HG02610 (cell line): ENCODE data around the gene FAM171A2.
"Not testable (repeated sequence)": the region's sequence is repeated elsewhere in the genome, so short reads cannot be mapped to it uniquely, and the experiment has no call there.

Source experiments
- ATAC-seq: cut with Tn5 transposase; IDR thresholded peaks from one replicate; pipeline ENCODE4 v1.9.1; 2021; ENCODE audit warnings: mild to moderate bottlenecking, moderate library complexity; ENCODE audit not compliant: unreplicated experiment

Gene FAM171A2

DNA sequence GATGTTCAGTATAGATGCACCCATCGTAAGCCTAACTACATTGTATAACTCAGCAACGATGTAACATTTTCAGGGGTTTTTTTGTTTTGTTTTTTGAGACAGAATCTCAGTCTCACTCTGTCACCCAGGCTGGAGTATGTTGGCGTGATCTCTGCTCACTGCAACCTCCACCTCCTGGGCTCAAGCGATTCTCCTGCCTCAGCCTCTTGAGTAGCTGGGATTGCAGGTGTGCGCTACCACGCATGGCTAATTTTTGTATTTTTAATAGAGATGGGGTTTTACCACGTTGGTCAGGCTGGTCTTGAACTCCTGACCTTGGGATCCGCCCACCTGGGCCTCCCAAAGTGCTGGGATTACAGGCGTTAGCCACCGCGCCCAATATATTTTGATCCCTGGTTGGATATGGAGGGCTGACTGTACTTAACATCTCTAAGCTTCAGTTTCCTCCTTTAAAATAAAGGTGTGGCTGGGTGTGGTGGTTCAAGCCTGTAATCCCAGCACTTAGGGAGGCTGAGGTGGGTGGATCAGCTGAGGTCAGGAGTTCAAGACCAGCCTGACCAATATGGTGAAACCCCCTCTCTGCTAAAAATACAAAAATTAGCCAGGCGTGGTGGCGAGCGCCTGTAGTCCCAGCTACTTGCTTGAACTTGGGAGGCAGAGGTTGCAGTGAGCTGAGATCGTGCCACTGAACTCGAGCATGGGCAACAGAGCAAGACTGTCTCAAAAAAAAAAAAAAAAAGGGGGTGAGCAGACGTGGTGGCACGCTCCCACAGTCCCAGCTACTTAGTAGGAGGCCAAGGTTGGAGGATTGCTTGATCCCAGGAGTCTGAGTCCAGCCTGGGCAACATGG lies 16.2 kb downstream of the FAM171A2 start:
- ATAC-seq, result not testable (repeated sequence)

DNA sequence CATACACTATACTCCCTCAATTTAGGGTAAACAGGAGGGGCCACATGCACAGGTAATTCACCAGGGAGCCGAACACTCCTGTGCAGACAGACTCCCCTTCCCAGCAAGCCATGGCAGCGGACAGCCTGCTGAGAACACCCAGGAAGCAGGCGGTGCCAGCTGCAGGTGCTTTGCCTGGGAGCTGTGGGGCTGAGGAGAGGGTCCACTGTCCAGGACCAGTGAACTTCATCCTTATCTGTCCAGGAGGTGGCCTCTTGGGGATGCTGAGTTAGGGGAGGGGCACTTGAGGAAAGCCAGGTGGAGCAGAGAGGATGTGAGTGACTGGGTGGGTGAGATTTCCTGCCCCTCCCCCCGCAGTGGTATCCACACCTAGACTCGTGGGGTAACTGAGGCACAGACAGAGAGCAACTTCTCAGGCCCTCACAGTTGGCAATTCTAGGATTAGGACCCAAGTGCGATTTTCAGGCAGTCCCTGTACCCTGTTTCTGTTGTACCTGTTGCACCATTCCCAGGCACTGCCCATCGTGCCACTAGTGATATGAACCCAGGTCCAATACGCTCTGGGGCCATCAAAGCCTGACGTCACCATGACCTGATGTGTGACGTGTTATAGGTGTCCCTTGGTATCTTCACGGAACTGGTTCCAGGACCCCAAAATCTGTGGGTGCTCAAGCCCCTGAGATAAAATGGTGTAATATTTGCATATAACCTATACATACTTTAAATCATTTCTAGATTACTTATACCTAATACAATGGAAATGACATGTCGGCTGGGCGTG lies 17.4 kb downstream of the FAM171A2 start:
- no peak for ATAC-seq

DNA sequence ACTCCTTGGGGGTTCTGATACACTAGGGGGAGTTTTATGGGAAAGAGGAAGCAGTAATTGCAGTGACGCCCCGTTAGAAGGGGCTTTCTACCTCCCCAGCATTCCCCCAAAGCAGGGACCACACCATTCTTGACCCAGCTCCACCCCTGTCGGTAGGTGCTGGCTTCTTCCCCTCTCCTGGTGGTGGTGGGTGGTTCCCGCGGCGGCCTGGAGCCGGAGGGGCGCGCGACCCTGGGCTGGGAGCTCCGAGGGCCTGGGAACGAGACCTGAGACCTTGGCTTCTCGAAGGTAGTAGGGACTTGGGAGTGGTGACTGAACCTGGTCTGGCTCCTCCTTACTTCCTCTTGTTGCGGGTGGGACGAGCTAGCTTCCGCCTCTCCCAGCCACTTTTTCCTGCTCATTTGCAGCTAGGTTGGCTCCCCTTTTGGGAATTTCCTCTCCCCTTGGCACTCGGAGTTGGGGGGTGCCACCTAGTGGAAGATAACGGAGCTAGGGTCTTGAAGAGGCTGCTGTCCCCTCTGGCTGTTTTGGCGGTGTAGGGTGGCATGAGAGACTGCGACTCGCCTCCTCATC lies 18.1 kb downstream of the FAM171A2 start:
- ATAC-seq, result no peak

DNA sequence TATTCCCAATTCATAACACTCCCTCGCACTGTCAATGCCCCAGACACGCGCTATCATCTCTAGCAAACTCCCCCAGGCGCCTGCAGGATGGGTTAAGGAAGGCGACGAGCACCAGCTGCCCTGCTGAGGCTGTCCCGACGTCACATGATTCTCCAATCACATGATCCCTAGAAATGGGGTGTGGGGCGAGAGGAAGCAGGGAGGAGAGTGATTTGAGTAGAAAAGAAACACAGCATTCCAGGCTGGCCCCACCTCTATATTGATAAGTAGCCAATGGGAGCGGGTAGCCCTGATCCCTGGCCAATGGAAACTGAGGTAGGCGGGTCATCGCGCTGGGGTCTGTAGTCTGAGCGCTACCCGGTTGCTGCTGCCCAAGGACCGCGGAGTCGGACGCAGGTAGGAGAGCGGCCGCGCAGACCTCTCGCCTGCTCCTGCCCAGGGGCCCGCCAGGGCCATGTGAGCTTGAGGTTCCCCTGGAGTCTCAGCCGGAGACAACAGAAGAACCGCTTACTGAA lies 18.7 kb downstream of the FAM171A2 start, which contains the start of gene GRN:
GRN (plus strand) TSS at position 364 of the 515 bp plus-strand sequence. CDS start 3,863 bp downstream, outside the sequence.
- ATAC-seq, result peak; percentile 53

DNA sequence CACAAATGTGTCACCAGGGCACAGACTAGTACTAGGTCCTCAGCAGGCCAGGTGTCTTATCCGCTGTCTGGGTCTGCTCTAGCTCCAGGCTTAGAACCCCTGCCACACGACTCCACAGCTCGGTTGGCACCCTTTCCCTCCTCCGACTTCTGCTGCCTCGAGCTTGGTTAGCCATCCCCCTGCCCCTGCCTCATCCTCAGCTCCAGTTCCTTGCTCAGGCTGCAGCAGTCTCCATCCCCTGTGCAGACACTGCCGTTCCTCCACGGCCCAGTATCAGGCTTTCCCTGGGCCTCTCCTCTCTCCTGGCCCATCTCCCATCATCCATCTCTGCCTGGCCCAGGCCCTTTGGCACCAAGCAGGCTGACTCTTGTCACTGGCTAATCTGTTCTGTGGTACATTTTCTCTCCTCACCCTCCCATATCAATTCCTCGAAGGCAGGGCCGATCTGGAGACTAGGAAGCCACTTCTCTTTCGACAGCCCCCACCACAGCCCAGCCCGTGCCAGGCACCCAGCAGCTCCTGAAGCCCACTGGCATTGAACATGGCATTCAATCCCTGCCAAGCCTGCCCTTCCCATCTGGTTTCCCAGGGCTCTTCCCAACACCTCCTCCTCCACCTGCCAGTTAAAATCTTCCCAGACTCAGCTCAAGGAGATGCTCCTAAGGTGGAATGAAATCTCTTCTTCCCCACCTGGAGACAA lies 20.0 kb downstream of the FAM171A2 start:
- no peak for ATAC-seq

DNA sequence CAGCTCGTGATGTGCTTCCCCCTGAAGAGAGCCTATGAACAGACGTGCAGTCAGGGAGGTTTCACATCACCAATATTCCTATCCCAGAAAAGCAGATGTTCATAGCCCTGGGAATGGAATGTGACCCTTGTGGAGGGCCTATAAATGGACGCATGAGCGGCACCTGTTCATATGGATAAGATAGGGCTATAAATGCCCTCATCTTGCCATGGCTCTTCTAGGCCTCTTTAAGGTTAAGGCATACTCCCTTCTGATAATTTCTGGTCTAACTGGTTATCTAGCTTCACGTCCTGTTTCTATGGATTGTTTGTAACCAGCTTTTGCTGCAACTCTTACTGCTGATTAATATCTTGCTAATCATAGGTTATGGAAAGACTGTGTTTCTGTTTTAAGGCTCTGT lies 23.1 kb downstream of the FAM171A2 start:
- not testable (repeated sequence) for ATAC-seq

DNA sequence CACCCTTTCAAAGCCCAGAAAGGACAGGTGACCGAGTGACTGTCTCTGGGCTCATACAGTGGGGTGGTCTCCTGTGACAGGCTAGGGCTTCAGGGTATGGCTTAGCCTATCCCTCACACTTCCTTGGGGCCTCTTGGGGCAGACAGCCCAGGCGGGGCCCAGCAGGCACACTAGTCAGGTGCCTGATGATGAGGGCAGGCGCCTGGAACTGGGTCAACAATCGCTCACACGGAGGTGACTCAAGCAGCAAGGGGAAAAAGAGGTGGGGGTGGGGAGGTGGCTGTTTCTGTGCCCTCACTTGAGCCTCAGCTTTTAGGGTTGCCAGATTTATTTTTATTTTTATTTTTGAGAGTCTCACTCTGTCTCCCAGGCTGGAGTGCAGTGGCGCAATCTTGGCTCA lies 25.0 kb downstream of the FAM171A2 start:
- ATAC-seq, result no peak

DNA sequence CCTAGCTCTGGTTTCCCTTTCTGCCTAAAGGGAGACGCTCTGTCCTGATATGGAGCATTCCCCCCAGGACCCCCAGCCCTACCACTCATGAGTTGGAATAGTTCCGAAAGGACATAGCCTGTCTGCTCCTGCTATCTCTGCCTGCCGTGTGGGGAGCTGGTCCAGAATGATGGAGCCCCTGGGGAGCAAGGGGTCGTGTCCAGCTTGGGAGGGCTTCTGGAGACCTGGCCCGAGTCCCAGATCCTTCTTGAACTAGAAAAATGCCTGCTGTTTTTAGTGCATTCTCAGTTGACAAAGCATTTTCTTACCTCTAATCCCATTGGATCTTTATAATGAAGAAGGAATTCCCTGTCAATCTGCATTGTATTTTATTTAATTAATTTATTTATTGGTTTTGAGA lies 27.7 kb downstream of the FAM171A2 start:
- ATAC-seq, result no peak

DNA sequence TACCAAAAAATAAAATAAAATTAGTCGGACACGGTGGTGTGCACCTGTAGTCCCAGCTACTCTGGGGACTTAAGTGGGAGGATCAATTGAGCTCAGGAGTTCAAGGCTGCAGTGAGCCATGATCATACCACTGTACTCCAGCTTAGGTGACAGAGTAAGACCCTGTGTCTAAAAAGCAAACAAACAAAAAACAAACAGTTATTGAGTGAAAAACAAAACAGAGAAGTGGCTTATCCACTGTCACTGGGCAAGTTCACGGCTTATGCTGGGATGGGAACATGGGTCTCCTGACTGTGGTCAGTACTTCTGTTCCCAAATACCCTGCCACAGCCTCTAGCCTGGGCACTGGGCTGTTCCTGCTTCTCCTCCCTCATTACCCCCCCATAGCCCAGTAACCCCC lies 28.1 kb downstream of the FAM171A2 start:
- no peak for ATAC-seq

DNA sequence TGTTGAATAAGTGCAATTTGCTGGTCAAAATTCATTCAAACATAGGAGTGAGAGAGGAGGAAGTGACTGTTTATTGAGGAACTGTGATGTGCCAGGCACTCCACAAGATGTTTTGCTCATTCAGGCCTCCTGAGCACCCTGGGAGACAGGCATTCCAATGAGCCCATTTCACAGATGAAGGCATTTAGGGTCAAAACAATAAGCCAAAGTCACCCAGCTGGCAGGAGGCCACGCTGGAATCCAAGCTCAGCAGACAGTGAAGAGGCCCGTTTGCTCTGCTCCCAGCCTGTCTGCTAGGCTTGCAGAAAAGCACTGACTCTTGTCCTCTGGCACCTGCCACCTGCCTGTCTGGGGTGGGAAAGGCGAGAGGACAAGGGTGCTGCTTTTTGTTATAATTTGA lies 28.9 kb downstream of the FAM171A2 start:
- no peak for ATAC-seq

DNA sequence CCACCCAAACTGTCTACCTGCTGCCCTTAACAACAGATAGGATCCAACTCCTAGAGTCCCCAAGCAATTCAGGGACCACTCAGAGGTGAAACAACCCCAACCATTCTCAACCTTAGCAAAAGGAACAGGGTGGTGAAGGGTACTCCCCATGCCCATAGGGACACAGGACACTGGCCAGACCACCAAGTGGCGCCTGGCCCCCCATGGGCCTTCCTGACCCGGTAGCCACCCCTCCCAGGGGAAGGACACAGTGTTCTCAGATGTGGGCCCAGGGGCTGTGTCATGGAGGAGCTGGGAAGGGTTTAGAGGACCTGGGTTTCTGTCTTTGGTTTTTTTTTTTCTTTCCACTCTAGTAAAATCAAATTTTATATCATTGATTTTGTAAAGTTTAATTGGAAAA lies 29.3 kb downstream of the FAM171A2 start:
- no peak for ATAC-seq

DNA sequence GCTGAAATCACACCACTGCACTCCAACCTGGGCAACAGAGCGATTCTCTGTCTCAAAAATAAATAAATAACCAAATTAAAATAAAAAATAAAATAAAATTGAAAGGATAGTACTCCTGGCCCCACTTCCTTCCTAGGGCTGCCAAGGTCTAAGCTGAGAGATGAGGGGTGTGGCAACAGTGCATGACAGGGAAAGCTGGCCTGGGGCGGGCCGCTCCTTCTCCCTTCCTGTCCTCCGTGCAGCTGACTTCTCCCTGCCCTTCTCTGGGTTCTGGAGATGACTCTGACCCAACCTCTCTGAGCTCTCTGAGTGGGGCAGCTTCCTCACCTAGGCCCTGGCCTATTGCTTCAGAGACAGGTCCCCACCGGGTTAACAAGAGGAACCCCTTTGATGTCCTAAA lies 30.3 kb downstream of the FAM171A2 start:
- no peak for ATAC-seq

DNA sequence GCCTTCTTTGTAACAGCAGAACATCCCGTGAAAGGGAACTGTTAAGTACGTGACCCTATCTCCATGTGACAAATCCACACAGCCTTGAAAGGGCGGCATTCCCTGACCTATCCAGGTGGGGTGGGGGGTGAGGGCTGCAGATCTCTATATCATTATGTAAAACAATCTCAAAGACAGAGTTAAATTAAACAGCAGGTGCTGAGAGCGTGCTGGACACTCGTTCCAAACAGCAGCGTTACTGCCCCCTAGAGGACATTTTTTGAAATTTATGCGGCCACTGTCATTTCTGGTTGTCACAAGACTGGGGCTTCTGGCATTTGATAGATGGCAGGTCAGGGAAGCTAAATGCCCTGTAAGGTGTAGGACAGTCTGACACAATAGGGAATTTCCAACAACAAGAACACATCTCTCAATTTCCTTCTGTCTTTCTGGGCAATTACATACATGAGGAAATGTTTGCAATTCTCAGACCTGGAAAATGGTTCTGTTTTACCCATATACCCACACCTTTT lies 32.3 kb downstream of the FAM171A2 start:
- ATAC-seq, result no peak

DNA sequence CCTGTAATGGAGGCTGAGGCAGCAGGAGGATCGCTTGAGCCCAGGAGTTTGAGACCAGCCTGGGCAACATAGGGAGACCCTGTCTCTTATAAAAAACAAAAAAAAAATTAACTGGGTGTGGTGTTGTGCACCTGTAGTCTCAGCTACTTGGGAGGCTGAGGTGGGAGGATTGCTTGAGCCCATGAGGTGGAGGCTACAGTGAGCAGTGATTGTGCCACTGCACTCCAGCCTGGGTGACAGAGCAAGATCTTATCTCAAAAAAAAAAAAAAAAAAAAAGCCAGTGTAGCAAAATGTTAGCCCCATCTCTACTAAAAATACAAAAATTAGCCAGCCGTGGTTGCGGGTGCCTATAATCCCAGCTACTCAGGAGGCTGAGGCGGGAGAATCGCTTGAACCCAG lies 33.4 kb downstream of the FAM171A2 start:
- not testable (repeated sequence) for ATAC-seq

DNA sequence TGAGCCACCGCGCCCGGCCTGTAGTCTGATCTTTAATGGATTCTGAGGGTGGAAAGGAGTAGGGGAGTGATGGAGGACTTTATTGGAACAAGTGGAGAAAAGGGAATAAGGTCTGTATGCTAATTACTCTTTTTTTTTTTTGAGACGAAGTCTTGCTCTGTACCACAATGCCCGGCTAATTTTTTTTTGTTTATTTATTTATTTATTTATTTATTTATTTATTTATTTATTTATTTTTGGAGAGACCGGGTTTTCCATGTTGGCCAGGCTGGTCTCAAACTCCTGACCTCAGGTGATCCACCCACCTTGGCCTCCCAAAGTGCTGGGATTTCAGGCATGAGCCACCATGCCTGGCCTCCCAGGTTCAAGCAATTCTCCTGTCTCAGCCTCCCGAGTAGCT lies 34.1 kb downstream of the FAM171A2 start:
- not testable (repeated sequence) for ATAC-seq

DNA sequence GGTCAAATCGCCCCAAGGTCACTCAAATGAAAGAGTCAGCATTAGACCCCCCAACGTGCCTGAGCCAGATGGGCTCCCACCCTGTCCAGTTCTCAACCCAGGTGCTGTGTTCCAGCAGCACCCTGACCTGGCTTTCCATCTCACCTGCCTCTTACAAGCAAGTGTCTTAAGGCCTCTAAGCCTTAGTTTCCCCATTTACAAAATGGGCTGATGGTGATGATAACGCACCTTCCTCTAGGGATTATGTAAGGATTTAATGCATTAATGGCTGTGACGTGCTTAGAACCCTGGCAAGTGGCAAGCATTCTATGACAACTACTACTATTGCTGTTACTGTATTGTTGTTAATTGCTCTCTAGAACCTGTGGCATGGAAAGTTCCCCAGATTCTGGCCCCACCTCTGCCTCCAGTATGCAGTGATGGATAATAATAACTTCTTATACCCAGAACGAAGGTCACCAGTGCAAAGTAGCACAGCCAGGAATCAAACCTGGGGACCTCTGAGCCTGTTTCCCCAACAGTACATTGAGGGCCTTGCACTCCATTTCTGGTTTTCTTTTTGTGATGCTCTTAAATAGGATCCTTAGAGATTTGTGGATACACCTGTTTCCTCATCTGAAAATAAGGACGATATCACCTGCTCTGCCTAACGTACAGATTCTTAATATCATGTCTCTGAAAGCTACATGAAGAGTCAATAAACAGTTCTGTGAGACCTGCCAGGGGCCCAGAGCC lies 35.8 kb downstream of the FAM171A2 start:
- ATAC-seq, result no peak

DNA sequence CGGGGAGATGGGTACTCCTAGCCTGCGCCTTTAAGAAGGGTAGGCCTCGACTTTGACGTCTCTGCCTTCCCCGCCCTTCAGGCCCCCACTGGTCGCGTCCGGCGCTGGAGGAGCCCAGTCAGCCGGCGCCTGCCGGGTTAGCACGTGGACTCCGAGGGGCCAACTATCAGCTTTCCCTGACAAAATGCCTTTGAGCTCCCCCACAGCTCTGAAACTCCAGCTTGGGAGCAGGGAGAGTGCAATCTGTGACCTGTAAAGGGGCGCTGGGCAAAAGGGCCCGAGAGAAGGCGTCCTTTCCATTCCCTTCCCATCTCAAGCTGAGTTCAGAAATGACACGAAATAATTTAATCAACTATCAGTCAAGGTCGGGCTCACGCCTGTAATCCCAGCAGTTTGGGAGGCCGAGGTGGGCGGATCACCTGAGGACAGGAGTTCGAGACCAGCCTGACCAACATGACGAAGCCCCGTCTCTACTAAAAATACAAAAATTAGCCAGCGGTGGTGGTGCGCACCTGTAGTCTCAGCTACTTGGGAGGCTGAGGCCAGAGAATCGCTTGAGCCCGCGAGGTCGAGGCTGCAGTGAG lies 36.7 kb downstream of the FAM171A2 start:
- ATAC-seq, result peak; percentile 36

DNA sequence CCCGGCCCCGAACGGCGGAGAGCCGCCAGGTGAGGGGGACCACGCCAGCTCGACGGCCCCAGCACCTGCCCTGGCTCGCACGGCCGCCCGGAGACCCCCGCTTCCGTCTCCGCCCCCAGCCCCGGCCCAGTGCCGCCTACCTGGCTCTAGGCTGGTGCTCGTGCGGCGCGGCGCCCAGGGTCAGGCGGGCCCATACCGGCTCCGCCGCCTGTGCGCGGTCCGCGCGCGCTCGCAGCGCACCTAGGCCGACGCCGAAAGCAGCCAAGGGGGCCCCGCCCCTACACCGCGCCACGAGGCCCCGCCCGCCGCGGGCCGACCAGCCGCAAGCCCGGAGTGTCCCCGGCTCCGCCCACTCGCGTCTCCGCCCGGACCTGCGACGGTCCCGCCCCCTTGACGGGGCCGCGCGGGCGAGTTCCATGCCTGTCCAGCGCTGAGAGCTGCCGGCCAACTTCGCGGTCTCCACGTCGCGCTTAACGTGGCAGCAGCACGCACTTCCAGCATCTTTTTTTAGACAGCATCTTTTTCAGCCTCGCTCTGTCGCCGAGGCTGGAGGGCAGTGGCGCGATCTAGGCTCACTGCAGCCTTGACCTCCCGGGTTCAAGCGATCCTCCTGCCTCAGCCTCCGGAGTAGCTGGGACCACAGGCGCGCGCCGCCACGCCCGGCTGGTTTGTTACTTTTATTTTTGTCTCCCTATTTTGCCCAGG lies 38.9 kb downstream of the FAM171A2 start, which contains the start of gene SLC25A39:
SLC25A39 (minus strand) TSS at position 253 of the 705 bp plus-strand sequence. CDS start 1,261 bp downstream, outside the sequence.
- ATAC-seq, result peak; percentile 56

DNA sequence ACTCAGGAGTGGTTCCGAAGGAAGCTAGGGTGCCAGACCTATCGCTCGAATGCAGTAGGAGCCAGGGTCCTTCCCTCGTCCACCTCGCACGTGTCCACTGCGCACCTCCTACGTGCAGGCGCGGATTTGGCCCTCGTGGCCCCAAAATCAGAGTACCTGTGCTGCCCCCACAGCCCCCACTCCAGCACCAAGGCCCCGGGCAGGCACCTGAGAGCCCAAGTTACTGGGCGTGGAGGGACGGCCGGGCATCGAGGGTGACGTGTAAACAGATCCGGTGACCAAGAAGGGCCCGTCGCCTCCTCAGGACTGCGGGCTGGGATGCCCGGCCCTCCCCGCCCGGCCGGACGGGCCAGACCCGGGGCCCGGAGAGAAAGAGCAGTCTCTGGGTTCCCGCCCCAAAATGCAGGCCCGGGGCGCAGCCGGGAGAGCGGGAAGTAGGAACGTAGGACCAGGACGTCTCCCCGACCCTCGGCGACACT lies 39.5 kb downstream of the FAM171A2 start:
- ATAC-seq, result no peak
